H9 (cell line): Measurements from ENCODE around the gene SIN3A. TPM values are rescaled to one million over a fixed set of nuclear protein-coding genes. Genes with fewer than 3 reads are reported as not detected.
A peak's percentile ranks its signal among the peaks of the same experiment; 100 is the strongest.

Experiments
- DNase-seq: peaks from one replicate; pipeline ENCODE4 v3.0.0-alpha.2; 2017
- H2AFZ ChIP-seq: one replicate; pipeline ENCODE4 v1.6.1; 2013; ENCODE audit warnings: mild to moderate bottlenecking, low read length, control low read depth, moderate library complexity
- H2AK5ac ChIP-seq: 2 replicates; pipeline ENCODE4 v1.6.1; 2013; ENCODE audit warnings: low read length, control low read depth, mixed read lengths; ENCODE audit not compliant: insufficient read length
- H2BK120ac ChIP-seq: one replicate; pipeline ENCODE4 v1.6.1; 2013; ENCODE audit warnings: low read depth, mild to moderate bottlenecking, low read length, control low read depth, inconsistent platforms; ENCODE audit not compliant: poor library complexity, severe bottlenecking
- H2BK12ac ChIP-seq: 2 replicates; pipeline ENCODE4 v1.6.1; 2013; ENCODE audit warnings: low read length, control low read depth, mixed read lengths, low read depth; ENCODE audit not compliant: insufficient read length
- H2BK15ac ChIP-seq: 2 replicates; pipeline ENCODE4 v1.6.1; 2013; ENCODE audit warnings: low read depth, low read length, control low read depth
- H2BK20ac ChIP-seq: one replicate; pipeline ENCODE4 v1.6.1; 2013; ENCODE audit warnings: low read depth, mild to moderate bottlenecking, low read length, control low read depth, inconsistent platforms; ENCODE audit not compliant: poor library complexity, severe bottlenecking
- H2BK5ac ChIP-seq: 2 replicates; pipeline ENCODE4 v1.6.1; 2013; ENCODE audit warnings: low read length, control low read depth, mixed read lengths; ENCODE audit not compliant: insufficient read length
- H3K14ac ChIP-seq: 2 replicates; pipeline ENCODE4 v1.6.1; 2013; ENCODE audit warnings: low read length, control low read depth; ENCODE audit not compliant: insufficient read depth
- H3K18ac ChIP-seq: 2 replicates; pipeline ENCODE4 v1.6.1; 2013; ENCODE audit warnings: low read depth, mild to moderate bottlenecking, mixed read lengths, low read length, control low read depth; ENCODE audit not compliant: insufficient read length
- H3K23ac ChIP-seq: 2 replicates; pipeline ENCODE4 v1.6.1; 2013; ENCODE audit warnings: low read length, control low read depth, mixed read lengths, low read depth; ENCODE audit not compliant: insufficient read length
- H3K23me2 ChIP-seq: 2 replicates; pipeline ENCODE4 v1.6.1; 2013; ENCODE audit warnings: low read depth, mild to moderate bottlenecking, mixed read lengths, low read length, control low read depth; ENCODE audit not compliant: insufficient read length, poor library complexity, severe bottlenecking
- H3K27ac ChIP-seq: 2 replicates; pipeline ENCODE4 v1.5.1; 2013; ENCODE audit warnings: low read length, control low read depth, mixed read lengths, low read depth; ENCODE audit not compliant: insufficient read length
- H3K27me3 ChIP-seq: 2 replicates; pipeline ENCODE4 v1.6.1; 2013; ENCODE audit warnings: low read length, control low read depth, inconsistent platforms; ENCODE audit not compliant: insufficient read depth
- H3K4ac ChIP-seq: 2 replicates; pipeline ENCODE4 v1.6.1; 2013; ENCODE audit warnings: low read depth, mild to moderate bottlenecking, control low read depth, inconsistent platforms, low read length, moderate library complexity
- H3K4me1 ChIP-seq: 2 replicates; pipeline ENCODE4 v1.6.1; 2013; ENCODE audit warnings: low read length, control low read depth, inconsistent platforms; ENCODE audit not compliant: insufficient read depth
- H3K4me2 ChIP-seq: 2 replicates; pipeline ENCODE4 v1.6.1; 2013; ENCODE audit warnings: low read length, control low read depth, mixed read lengths; ENCODE audit not compliant: insufficient read length, insufficient read depth
- H3K56ac ChIP-seq: 2 replicates; pipeline ENCODE4 v1.6.1; 2013; ENCODE audit warnings: low read depth, mild to moderate bottlenecking, mixed read lengths, low read length, control low read depth; ENCODE audit not compliant: insufficient read length
- H3K79me1 ChIP-seq: 2 replicates; pipeline ENCODE4 v1.6.1; 2013; ENCODE audit warnings: low read depth, mild to moderate bottlenecking, moderate library complexity, low read length, control low read depth, inconsistent platforms; ENCODE audit not compliant: insufficient read depth, poor library complexity, severe bottlenecking
- H3K79me2 ChIP-seq: 2 replicates; pipeline ENCODE4 v1.6.1; 2013; ENCODE audit warnings: low read length, control low read depth, inconsistent platforms; ENCODE audit not compliant: insufficient read depth
- H3K9ac ChIP-seq: 2 replicates; pipeline ENCODE4 v1.6.1; 2013; ENCODE audit warnings: low read length, control low read depth, mixed read lengths; ENCODE audit not compliant: insufficient read length; ENCODE audit errors: extremely low read depth
- H3K9me3 ChIP-seq: one replicate; pipeline ENCODE4 v1.6.1; 2013; ENCODE audit warnings: low read depth, low read length, inconsistent platforms; ENCODE audit not compliant: control insufficient read depth
- H3T11ph ChIP-seq: one replicate; pipeline ENCODE4 v1.6.1; 2013; ENCODE audit warnings: mild to moderate bottlenecking, low read length, control low read depth, inconsistent platforms
- H4K20me1 ChIP-seq: one replicate; pipeline ENCODE4 v1.6.1; 2013; ENCODE audit not compliant: control insufficient read depth, insufficient read length, insufficient read depth
- H4K5ac ChIP-seq: 2 replicates; pipeline ENCODE4 v1.6.1; 2013; ENCODE audit warnings: low read depth, mild to moderate bottlenecking, mixed read lengths, low read length, control low read depth; ENCODE audit not compliant: insufficient read length
- H4K8ac ChIP-seq: replicated peaks from 2 replicates; pipeline ENCODE4 v1.6.1; 2013; ENCODE audit warnings: low read length, control low read depth, mixed read lengths, low read depth; ENCODE audit not compliant: insufficient read length
- H4K91ac ChIP-seq: 2 replicates; pipeline ENCODE4 v1.6.1; 2013; ENCODE audit warnings: low read depth, mild to moderate bottlenecking, moderate library complexity, mixed read lengths, low read length, control low read depth; ENCODE audit not compliant: insufficient read length
- H3K27ac Mint-ChIP-seq, 3 experiments: 2 replicates in 2 of 3; 3 replicates in 1 of 3; pipeline ENCODE4 v1.8.0; 2020 to 2021; ENCODE audit warnings: mixed read lengths in 3 of 3, mild to moderate bottlenecking in 1 of 3, moderate library complexity in 1 of 3
- H3K27me3 Mint-ChIP-seq: 2 replicates; pipeline ENCODE4 v1.8.0; 2021; ENCODE audit warnings: low read depth, mild to moderate bottlenecking, moderate library complexity, mixed read lengths
- H3K36me3 Mint-ChIP-seq, 3 experiments: 2 replicates in 2 of 3; 3 replicates in 1 of 3; pipeline ENCODE4 v1.8.0; 2020 to 2021; ENCODE audit warnings: low read depth in 3 of 3, mixed read lengths in 3 of 3; ENCODE audit not compliant: insufficient read depth in 1 of 3
- H3K4me1 Mint-ChIP-seq, 2 experiments: 2 replicates each; pipeline ENCODE4 v1.8.0; 2020; ENCODE audit warnings: mixed read lengths in 2 of 2
- H3K4me3 Mint-ChIP-seq, 2 experiments: 2 replicates in 1 of 2; 3 replicates in 1 of 2; pipeline ENCODE4 v1.8.0; 2020 to 2021; ENCODE audit warnings: mild to moderate bottlenecking in 2 of 2, mixed read lengths in 2 of 2, moderate library complexity in 1 of 2
- H3K9me3 Mint-ChIP-seq, 2 experiments: 2 replicates in 1 of 2; 3 replicates in 1 of 2; pipeline ENCODE4 v1.8.0; 2020; ENCODE audit warnings: mild to moderate bottlenecking in 2 of 2, mixed read lengths in 2 of 2, moderate library complexity in 1 of 2
- WGBS: extraction: QIAGEN DNeasy Blood & Tissue Kit; methylation state at CpG from one replicate; pipeline ENCODE4 v1.1.7; 2013; ENCODE audit warnings: missing lambda C conversion rate, low lambda C conversion rate, mixed read lengths; ENCODE audit not compliant: insufficient read length; ENCODE audit errors: extremely low coverage; 5-methylcytosine and 5-hydroxymethylcytosine counted together
- total RNA-seq: library from RNA; stranded (reverse); gene quantifications from 2 replicates; pipeline ENCODE4 v1.2.1, GENCODE V29; 2021
- TF ChIP-seq, protein P1 (sequence below): fragments of 200-600 bp; sonication (generic); conservative IDR thresholded peaks from 3 replicates; pipeline ENCODE4 v1.8.0; 2021; ENCODE audit warnings: antibody characterized with exemption, mild to moderate bottlenecking

The SIN3A gene
- total RNA-seq, 1 experiment from 2014 or later: 102 TPM

- Histone ChIP-seq H3K27ac (no peak overlapping the region), H3K4me1 (no peaks in the 10 kb centered on the region; the same call in 1 of the 2 replicates), H4K91ac (no peak overlapping the region), H2BK20ac (no peak overlapping the region), H2BK12ac (no peak overlapping the region), H2AK5ac (no peak overlapping the region), H4K5ac (no peak overlapping the region), H3K23ac (no peak overlapping the region), H2BK120ac (no peak overlapping the region), H3K79me1 (no peaks in the 10 kb centered on the region), H3K79me2 (no peaks in the 10 kb centered on the region; the same call in 1 of the 2 replicates), H2BK15ac (no peak overlapping the region), H3K9ac (no peak overlapping the region), H2BK5ac (no peak overlapping the region), H3K18ac (no peak overlapping the region), H3K23me2 (peaks cover 20% of the 10 kb centered on the region), H3K9me3 (no peaks in the 10 kb centered on the region), H2AFZ (no peak overlapping the region), H4K20me1 (no peaks in the 10 kb centered on the region), H3K27me3 (no peaks in the 10 kb centered on the region), H3K4me2 (peak overlapping the region; percentile 79), H3K14ac (no peak overlapping the region), H4K8ac (no peak overlapping the region), H3K4ac (no peak overlapping the region), H3K56ac (no peak overlapping the region), H3T11ph (no peak overlapping the region)
- no peak for DNase-seq
- H3K4me1 Mint-ChIP-seq: peaks cover 23 to 30% of the 10 kb centered on the region in 2 experiments
- no CpG with 5 or more reads among the region's 6 CpGs for WGBS
- no peaks in the 10 kb centered on the region; a peak in 1 of 5 replicates for H3K9me3 Mint-ChIP-seq
- peak overlapping the region in 2 of 3 experiments; percentile 62 to 82; a peak in 1 of 7 replicates for H3K27ac Mint-ChIP-seq
- TF ChIP-seq, protein P1, sequence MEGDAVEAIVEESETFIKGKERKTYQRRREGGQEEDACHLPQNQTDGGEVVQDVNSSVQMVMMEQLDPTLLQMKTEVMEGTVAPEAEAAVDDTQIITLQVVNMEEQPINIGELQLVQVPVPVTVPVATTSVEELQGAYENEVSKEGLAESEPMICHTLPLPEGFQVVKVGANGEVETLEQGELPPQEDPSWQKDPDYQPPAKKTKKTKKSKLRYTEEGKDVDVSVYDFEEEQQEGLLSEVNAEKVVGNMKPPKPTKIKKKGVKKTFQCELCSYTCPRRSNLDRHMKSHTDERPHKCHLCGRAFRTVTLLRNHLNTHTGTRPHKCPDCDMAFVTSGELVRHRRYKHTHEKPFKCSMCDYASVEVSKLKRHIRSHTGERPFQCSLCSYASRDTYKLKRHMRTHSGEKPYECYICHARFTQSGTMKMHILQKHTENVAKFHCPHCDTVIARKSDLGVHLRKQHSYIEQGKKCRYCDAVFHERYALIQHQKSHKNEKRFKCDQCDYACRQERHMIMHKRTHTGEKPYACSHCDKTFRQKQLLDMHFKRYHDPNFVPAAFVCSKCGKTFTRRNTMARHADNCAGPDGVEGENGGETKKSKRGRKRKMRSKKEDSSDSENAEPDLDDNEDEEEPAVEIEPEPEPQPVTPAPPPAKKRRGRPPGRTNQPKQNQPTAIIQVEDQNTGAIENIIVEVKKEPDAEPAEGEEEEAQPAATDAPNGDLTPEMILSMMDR: no peak
- H3K27me3 Mint-ChIP-seq: no peaks in the 10 kb centered on the region; the same call in 1 of the 2 replicates
- H3K36me3 Mint-ChIP-seq: no peaks in the 10 kb centered on the region; a peak in 1 of 7 replicates
- H3K4me3 Mint-ChIP-seq: peak overlapping the region; percentile 78 to 89
These were observed 5.2 kb upstream of the SIN3A start for GRCh38 chr15:75456710-75457109.
